ENCODE measurements around the gene SRMS.
A peak's percentile ranks its signal among the peaks of the same experiment; 100 is the strongest.

SRMS gene

GRCh38 chr20:63519668-63520503 is 27.7 kb downstream of the SRMS start:
- peak; percentile 67 for DNase-seq

- DNase-seq, result no peak
These were observed 28.4 kb downstream of the SRMS start for GRCh38 chr20:63518946-63519667.

- DNase-seq, result no peak
These were observed 29.1 kb downstream of the SRMS start for GRCh38 chr20:63518351-63518861.

- DNase-seq, result no peak
These were observed 29.9 kb downstream of the SRMS start for GRCh38 chr20:63517376-63518309.

GRCh38 chr20:63514520-63514919 is 33.0 kb downstream of the SRMS start:
- peak; percentile 84 for DNase-seq

- no peak for DNase-seq
These were observed 34.3 kb downstream of the SRMS start for GRCh38 chr20:63513207-63513606.

- DNase-seq, result no peak
These were observed 38.4 kb downstream of the SRMS start for GRCh38 chr20:63509088-63509564.

- DNase-seq, result no peak
These were observed 39.3 kb downstream of the SRMS start for GRCh38 chr20:63508072-63508768.

GRCh38 chr20:63507083-63507743 is 40.3 kb downstream of the SRMS start:
- no peak for DNase-seq

- no peak for DNase-seq
These were observed 41.8 kb downstream of the SRMS start for GRCh38 chr20:63505723-63506122.

GRCh38 chr20:63505281-63505680 is 42.3 kb downstream of the SRMS start:
- no peak for DNase-seq

- no peak for DNase-seq
These were observed 42.9 kb downstream of the SRMS start for GRCh38 chr20:63504642-63505041.

- DNase-seq, result no peak
These were observed 44.0 kb downstream of the SRMS start for GRCh38 chr20:63503524-63503923.

- DNase-seq, result no peak
These were observed 44.8 kb downstream of the SRMS start for GRCh38 chr20:63502671-63503172.

GRCh38 chr20:63501818-63502670 is 45.5 kb downstream of the SRMS start:
- no peak for DNase-seq

GRCh38 chr20:63500902-63501817 is 46.4 kb downstream of the SRMS start:
- DNase-seq, result no peak

- no peak for DNase-seq
These were observed 47.2 kb downstream of the SRMS start for GRCh38 chr20:63500151-63500901.

GRCh38 chr20:63499338-63499969 is 48.1 kb downstream of the SRMS start:
- DNase-seq, result no peak

Data from hematopoietic multipotent progenitor cell treated with erythropoietin and hydrocortisone succinate and interleukin-3 and kit ligand, for 4 days (in vitro differentiated cells).